PC-9 (cell line): ENCODE data around the gene PHACTR4. TPM values are rescaled to one million over a fixed set of nuclear protein-coding genes. Genes with fewer than 3 reads are reported as not detected.

ENCODE experiments used
- BruUV-seq: library from RNA; stranded (reverse); fragments of 400-500 nt; replicated peaks from 2 replicates; lab custom pipeline; 2021; lab: Mats Ljungman, UMichigan
- CTCF ChIA-PET: fragments of 300-600 bp; sonication (Branson Sonifier 250); formaldehyde crosslinking; loops from one replicate; lab custom pipeline; 2022; ENCODE audit warnings: antibody characterized with exemption; lab: Charles Lee
- POLR2A ChIA-PET: fragments of 300-600 bp; sonication (Branson Sonifier 250); formaldehyde crosslinking; loops from one replicate; lab custom pipeline; 2022; ENCODE audit warnings: antibody characterized with exemption; ENCODE audit not compliant: unreplicated experiment; lab: Charles Lee
- DNase-seq, 2 experiments: peaks; one replicate each; pipeline versions ENCODE4 v3.0.0 to v3.0.0-alpha.2; 2015 to 2022; ENCODE audit warnings: mixed read lengths in 1 of 2
- H2AFZ ChIP-seq: fragments of 200-600 bp; sonication (generic); 2 replicates; pipeline ENCODE4 v1.8.1; 2017; ENCODE audit warnings: antibody characterized with exemption
- H3F3A ChIP-seq: fragments of 200-600 bp; sonication (generic); 2 replicates; pipeline ENCODE4 v1.8.1; 2017; ENCODE audit warnings: antibody characterized with exemption, mild to moderate bottlenecking, low read depth; ENCODE audit not compliant: insufficient read depth
- H3K27ac ChIP-seq: fragments of 200-600 bp; sonication (generic); 2 replicates; pipeline ENCODE4 v1.6.1; 2016; ENCODE audit warnings: mixed run types
- H3K27me3 ChIP-seq: fragments of 200-600 bp; sonication (generic); 2 replicates; pipeline ENCODE4 v1.6.1; 2016; ENCODE audit warnings: low read depth, mixed run types; ENCODE audit not compliant: insufficient read depth
- H3K36me3 ChIP-seq: fragments of 200-600 bp; sonication (generic); 2 replicates; pipeline ENCODE4 v1.6.1; 2016; ENCODE audit warnings: low read depth, mixed run types
- H3K4me1 ChIP-seq: fragments of 200-600 bp; sonication (generic); replicated peaks from 2 replicates; pipeline ENCODE4 v1.6.1; 2016; ENCODE audit warnings: mixed run types; ENCODE audit not compliant: insufficient read depth
- H3K4me2 ChIP-seq: fragments of 200-600 bp; sonication (generic); 2 replicates; pipeline ENCODE4 v1.6.1; 2017; ENCODE audit warnings: mixed run types
- H3K4me3 ChIP-seq: fragments of 200-600 bp; sonication (generic); 2 replicates; pipeline ENCODE4 v1.6.1; 2016; ENCODE audit warnings: mixed run types
- H3K79me2 ChIP-seq: fragments of 200-600 bp; sonication (generic); 2 replicates; pipeline ENCODE4 v1.6.1; 2017; ENCODE audit warnings: low read depth, mixed run types
- H3K9me2 ChIP-seq: fragments of 200-600 bp; sonication (generic); 2 replicates; pipeline ENCODE4 v1.8.1; 2017; ENCODE audit warnings: mild to moderate bottlenecking; ENCODE audit not compliant: insufficient read depth
- H3K9me3 ChIP-seq: fragments of 200-600 bp; sonication (generic); 2 replicates; pipeline ENCODE4 v1.8.1; 2016; ENCODE audit warnings: low read depth; ENCODE audit not compliant: insufficient read depth
- H4K20me1 ChIP-seq: fragments of 200-600 bp; sonication (generic); 2 replicates; pipeline ENCODE4 v1.8.1; 2017; ENCODE audit not compliant: insufficient read depth
- EZH2 ChIP-seq: fragments of 200-600 bp; sonication (generic); IDR thresholded peaks from 2 replicates; pipeline ENCODE4 v1.8.0; 2017; ENCODE audit warnings: antibody characterized with exemption, low read depth
- intact Hi-C: fragments of 100-400 bp; cut with micrococcal nuclease; formaldehyde crosslinking; loops from one replicate; pipeline ENCODE4 v1.10.0; 2022; ENCODE audit not compliant: unreplicated experiment
- total RNA-seq: library from RNA; stranded (reverse); gene quantifications from 2 replicates; pipeline ENCODE4 v1.2.3, GENCODE V29; 2021
- TF ChIP-seq, protein P1 (sequence below): fragments of 200-600 bp; sonication (generic); conservative IDR thresholded peaks from 2 replicates; pipeline ENCODE4 v1.6.1; 2017; ENCODE audit warnings: mixed run types, antibody characterized with exemption, mild to moderate bottlenecking, moderate library complexity

PHACTR4 gene
- total RNA-seq, 1 experiment from 2014 or later: 45.1 TPM

GRCh38 chr1:28339551-28339950 is 30.0 kb upstream of the PHACTR4 start:
- Histone ChIP-seq H3K4me1 (peaks cover 7% of the 10 kb centered on the region; the same call in 1 of the 2 replicates), H3K36me3 (no peaks in the 10 kb centered on the region), H3K4me2 (no peak overlapping the region), H2AFZ (no peak overlapping the region), H3K27me3 (no peaks in the 10 kb centered on the region), H3K79me2 (no peaks in the 10 kb centered on the region), H3F3A (peaks cover 8% of the 10 kb centered on the region; the same call in 1 of the 2 replicates), H3K4me3 (no peak overlapping the region), H3K27ac (no peak overlapping the region), H3K9me2 (no peaks in the 10 kb centered on the region), H4K20me1 (no peaks in the 10 kb centered on the region), H3K9me3 (no peaks in the 10 kb centered on the region)
- POLR2A ChIA-PET: interaction anchor here (0.6 to 0.8 kb wide), 2 partner anchors 26 to 204 kb away, joined by 3 to 4 read pairs; no protein-coding TSS in a partner anchor
- CTCF ChIA-PET: no interaction called here
- BruUV-seq: no TSS peak
- TF ChIP-seq EZH2: no peak
- TF ChIP-seq, protein P1, sequence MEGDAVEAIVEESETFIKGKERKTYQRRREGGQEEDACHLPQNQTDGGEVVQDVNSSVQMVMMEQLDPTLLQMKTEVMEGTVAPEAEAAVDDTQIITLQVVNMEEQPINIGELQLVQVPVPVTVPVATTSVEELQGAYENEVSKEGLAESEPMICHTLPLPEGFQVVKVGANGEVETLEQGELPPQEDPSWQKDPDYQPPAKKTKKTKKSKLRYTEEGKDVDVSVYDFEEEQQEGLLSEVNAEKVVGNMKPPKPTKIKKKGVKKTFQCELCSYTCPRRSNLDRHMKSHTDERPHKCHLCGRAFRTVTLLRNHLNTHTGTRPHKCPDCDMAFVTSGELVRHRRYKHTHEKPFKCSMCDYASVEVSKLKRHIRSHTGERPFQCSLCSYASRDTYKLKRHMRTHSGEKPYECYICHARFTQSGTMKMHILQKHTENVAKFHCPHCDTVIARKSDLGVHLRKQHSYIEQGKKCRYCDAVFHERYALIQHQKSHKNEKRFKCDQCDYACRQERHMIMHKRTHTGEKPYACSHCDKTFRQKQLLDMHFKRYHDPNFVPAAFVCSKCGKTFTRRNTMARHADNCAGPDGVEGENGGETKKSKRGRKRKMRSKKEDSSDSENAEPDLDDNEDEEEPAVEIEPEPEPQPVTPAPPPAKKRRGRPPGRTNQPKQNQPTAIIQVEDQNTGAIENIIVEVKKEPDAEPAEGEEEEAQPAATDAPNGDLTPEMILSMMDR: no peak
- no peak for DNase-seq
- intact Hi-C loops: no loop called here

DNA sequence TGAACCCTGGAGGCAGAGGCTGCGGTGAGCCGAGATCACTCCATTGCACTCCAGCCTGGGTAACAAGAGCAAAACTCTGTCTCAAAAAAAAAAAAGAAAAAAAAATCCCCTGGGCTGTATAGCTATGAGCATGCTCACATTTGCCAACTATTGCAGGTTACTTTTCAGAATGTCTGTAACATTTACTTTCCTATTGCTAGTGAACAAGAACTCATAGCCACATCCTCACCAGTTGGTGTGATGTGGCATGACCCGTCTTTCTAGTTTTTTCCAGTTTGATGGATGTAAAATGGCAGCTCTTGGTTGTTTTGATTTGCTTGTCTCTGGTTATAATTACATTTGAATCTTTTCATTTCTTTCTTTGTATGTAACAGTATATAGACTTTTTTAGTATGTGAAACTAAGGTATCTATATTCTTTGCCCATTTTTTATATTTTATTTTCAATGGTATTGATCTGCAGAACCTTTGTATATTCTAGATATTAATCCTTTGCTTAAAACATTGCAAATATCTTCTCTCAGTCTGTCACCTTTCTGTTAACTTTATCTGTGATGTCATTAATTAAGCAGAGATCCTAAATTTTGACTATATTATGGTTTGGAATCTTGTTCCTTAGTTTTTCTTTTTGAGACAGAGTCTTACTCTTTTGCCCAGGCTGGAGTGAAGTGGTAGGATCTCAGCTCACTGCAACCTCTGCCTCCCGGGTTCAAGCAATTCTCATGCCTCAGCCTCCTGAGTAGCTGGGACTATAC is 29.1 kb upstream of the PHACTR4 start:
- Histone ChIP-seq H3K4me1 (peaks cover 7% of the 10 kb centered on the region; the same call in 1 of the 2 replicates), H3K9me3 (no peaks in the 10 kb centered on the region), H3K27ac (no peak overlapping the region), H2AFZ (no peak overlapping the region), H3F3A (peaks cover 8% of the 10 kb centered on the region; the same call in 1 of the 2 replicates), H3K79me2 (no peaks in the 10 kb centered on the region), H4K20me1 (no peaks in the 10 kb centered on the region), H3K36me3 (no peaks in the 10 kb centered on the region), H3K4me2 (no peak overlapping the region), H3K4me3 (no peak overlapping the region), H3K27me3 (no peaks in the 10 kb centered on the region), H3K9me2 (no peaks in the 10 kb centered on the region)
- intact Hi-C loops: no loop called here
- BruUV-seq: no TSS peak
- DNase-seq: no peak
- CTCF ChIA-PET: interaction anchor here (0.7 kb wide), 1 partner anchor 460 kb away, joined by 8 read pairs; no protein-coding TSS in a partner anchor
- TF ChIP-seq, protein P1: no peak
- TF ChIP-seq EZH2: no peak
- POLR2A ChIA-PET: interaction anchor here (0.6 kb wide), 1 partner anchor 27 kb away, joined by 3 read pairs; no protein-coding TSS in a partner anchor

- Histone ChIP-seq H3K4me2 (no peak overlapping the region), H3K79me2 (no peaks in the 10 kb centered on the region), H3K27me3 (no peaks in the 10 kb centered on the region), H2AFZ (no peak overlapping the region), H3K36me3 (no peaks in the 10 kb centered on the region), H3F3A (peaks cover 16% of the 10 kb centered on the region; the same call in 1 of the 2 replicates), H3K9me3 (no peaks in the 10 kb centered on the region), H3K27ac (no peak overlapping the region), H3K4me3 (no peak overlapping the region), H4K20me1 (no peaks in the 10 kb centered on the region), H3K4me1 (peaks cover 7% of the 10 kb centered on the region; the same call in 1 of the 2 replicates), H3K9me2 (no peaks in the 10 kb centered on the region)
- CTCF ChIA-PET: no interaction called here
- POLR2A ChIA-PET: interaction anchor here (0.7 kb wide), 1 partner anchor 95 kb away, joined by 21 read pairs; no protein-coding TSS in a partner anchor
- no TSS peak for BruUV-seq
- intact Hi-C loops: no loop called here
- TF ChIP-seq, protein P1: no peak
- TF ChIP-seq EZH2: no peak
- peak in 1 of 2 experiments; percentile 60 for DNase-seq
Observed at GRCh38 chr1:28341591-28341990, 27.9 kb upstream of the PHACTR4 start.
